Tracheal epithelial cell (primary cell): ENCODE results near the gene RTN4. TPM values are rescaled to one million over a fixed set of nuclear protein-coding genes. Genes with fewer than 3 reads are reported as not detected.

ENCODE experiments used
- total RNA-seq: library from RNA; depleted of rRNA; stranded (reverse); fragments of >200 nt; gene quantifications from 2 replicates; pipeline ENCODE4 v1.2.1, GENCODE V29; 2014

Gene RTN4, protein sequence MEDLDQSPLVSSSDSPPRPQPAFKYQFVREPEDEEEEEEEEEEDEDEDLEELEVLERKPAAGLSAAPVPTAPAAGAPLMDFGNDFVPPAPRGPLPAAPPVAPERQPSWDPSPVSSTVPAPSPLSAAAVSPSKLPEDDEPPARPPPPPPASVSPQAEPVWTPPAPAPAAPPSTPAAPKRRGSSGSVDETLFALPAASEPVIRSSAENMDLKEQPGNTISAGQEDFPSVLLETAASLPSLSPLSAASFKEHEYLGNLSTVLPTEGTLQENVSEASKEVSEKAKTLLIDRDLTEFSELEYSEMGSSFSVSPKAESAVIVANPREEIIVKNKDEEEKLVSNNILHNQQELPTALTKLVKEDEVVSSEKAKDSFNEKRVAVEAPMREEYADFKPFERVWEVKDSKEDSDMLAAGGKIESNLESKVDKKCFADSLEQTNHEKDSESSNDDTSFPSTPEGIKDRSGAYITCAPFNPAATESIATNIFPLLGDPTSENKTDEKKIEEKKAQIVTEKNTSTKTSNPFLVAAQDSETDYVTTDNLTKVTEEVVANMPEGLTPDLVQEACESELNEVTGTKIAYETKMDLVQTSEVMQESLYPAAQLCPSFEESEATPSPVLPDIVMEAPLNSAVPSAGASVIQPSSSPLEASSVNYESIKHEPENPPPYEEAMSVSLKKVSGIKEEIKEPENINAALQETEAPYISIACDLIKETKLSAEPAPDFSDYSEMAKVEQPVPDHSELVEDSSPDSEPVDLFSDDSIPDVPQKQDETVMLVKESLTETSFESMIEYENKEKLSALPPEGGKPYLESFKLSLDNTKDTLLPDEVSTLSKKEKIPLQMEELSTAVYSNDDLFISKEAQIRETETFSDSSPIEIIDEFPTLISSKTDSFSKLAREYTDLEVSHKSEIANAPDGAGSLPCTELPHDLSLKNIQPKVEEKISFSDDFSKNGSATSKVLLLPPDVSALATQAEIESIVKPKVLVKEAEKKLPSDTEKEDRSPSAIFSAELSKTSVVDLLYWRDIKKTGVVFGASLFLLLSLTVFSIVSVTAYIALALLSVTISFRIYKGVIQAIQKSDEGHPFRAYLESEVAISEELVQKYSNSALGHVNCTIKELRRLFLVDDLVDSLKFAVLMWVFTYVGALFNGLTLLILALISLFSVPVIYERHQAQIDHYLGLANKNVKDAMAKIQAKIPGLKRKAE
- 107 and 122 TPM in 2 replicates for total RNA-seq

DNA sequence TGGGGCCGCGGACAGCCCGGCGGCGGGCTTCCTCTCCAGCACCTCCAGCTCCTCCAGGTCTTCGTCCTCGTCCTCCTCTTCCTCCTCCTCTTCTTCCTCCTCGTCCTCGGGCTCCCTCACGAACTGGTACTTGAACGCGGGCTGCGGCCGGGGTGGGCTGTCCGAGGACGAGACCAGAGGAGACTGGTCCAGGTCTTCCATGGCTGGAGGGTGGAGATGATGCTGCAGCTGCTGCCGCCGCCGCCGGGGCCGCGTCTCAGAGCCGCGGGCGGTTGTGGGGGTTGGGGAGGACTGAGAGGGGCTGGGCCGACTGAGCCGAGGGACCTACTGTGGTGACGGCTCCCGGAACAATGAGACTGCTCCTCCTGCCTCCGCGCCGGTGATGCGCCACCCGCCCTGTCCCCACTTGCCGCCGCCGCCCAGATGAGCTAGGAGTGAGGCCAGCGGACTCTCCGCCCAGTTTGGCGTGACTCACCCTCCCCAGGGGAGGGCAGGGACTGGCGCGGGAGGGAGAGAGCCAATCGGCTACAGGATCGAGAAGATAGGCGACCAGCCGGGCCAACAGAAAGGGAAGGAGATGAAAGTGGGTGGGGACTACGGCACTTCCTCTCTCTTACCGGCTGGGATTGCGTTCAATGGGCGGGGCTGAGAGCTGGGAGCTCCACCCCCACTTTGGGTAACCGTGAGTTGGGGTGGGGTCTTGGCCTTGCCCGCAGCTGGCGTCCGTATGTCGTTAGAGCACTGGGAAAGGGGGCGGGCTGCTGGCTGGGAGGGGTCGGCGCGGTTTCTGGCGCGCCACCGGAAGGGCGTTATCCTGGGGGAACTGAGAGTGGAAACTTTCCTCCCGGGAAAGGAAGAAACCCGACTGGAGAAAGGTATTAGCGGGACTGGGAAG, at the start of gene RTN4:
TSS of gene RTN4 (minus strand) at position 352 of the 895 bp plus-strand sequence. CDS start at position 201, 151 bp downstream.

Other genes with a start within 250 kb of the RTN4 start
- 2.9 and 6.0 TPM in 2 replicates for gene CLHC1, start 181.8 kb upstream of the RTN4 start, total RNA-seq
- gene RPS27A, start 182.2 kb upstream of the RTN4 start, total RNA-seq = 1,145 and 1,450 TPM in 2 replicates
- gene MTIF2, start 218.8 kb upstream of the RTN4 start, total RNA-seq = 43.6 and 78.6 TPM in 2 replicates